K562 (cell line): Measurements from ENCODE around the gene MAP2K3.
"Not testable (repeated sequence)": the region's sequence is repeated elsewhere in the genome, so short reads cannot be mapped to it uniquely, and the experiment has no call there.

Source experiments
- GTF2F1 ChIP-seq: IDR thresholded peaks from 2 replicates; pipeline ENCODE4 v1.6.1; 2011; ENCODE audit warnings: low read depth, low read length, improper control_type of control experiment
- POLR2A ChIP-seq: fragments of 450-650 bp; conservative IDR thresholded peaks from 2 replicates; pipeline ENCODE4 v1.6.1; 2016
- TBP ChIP-seq: optimal IDR thresholded peaks from 2 replicates; pipeline ENCODE3; 2011; ENCODE audit warnings: low read depth, low read length, improper control_type of control experiment
- XRCC4 ChIP-seq: IDR thresholded peaks from one replicate; pipeline ENCODE4 v1.6.1; 2011; ENCODE audit not compliant: insufficient read depth, insufficient read length; ENCODE audit errors: extremely low read depth
- ZBTB11 ChIP-seq, 3 experiments: fragments of 200-800 bp in 1 of 3; fragments of 250-450 bp in 1 of 3; fragments of 450-650 bp in 1 of 3; sonication (Bioruptor Pico) in 1 of 3; sonication (Bioruptor generic) in 1 of 3; formaldehyde crosslinking in 1 of 3; IDR thresholded peaks; 2 replicates each; pipeline versions ENCODE4 v1.6.1 to v1.8.0; 2016 to 2022; ENCODE audit warnings: mild to moderate bottlenecking in 2 of 3, missing genetic modification characterization in 2 of 3, missing compliant biosample characterization in 1 of 3, moderate library complexity in 1 of 3
- ZNF445 ChIP-seq: fragments of 250-450 bp; sonication (Bioruptor Pico); IDR thresholded peaks from 2 replicates; pipeline ENCODE4 v1.4.0; 2020; ENCODE audit warnings: low read depth, mild to moderate bottlenecking, moderate library complexity
- ZNF583 ChIP-seq: fragments of 250-450 bp; sonication (Bioruptor Pico); IDR thresholded peaks from 2 replicates; pipeline ENCODE4 v1.4.0; 2020
- TF ChIP-seq, protein P1 (sequence below), 3 experiments: IDR thresholded peaks in 2 of 3; conservative IDR thresholded peaks in 1 of 3; 2 replicates each; pipeline ENCODE4 v1.5.1; 2011 to 2012; ENCODE audit warnings: low read length in 3 of 3, mild to moderate bottlenecking in 3 of 3, control low read depth in 2 of 3, improper control_type of control experiment in 1 of 3, inconsistent platforms in 1 of 3, low read depth in 1 of 3, mixed read lengths in 1 of 3, moderate library complexity in 1 of 3; ENCODE audit not compliant: insufficient read depth in 2 of 3
- TF ChIP-seq, protein P2 (sequence below): fragments of 250-450 bp; sonication (Bioruptor Pico); IDR thresholded peaks from 2 replicates; pipeline ENCODE4 v1.5.0; 2020; ENCODE audit warnings: mild to moderate bottlenecking
- TF ChIP-seq, protein P3 (sequence below): fragments of 250-450 bp; sonication (Bioruptor Pico); IDR thresholded peaks from 2 replicates; pipeline ENCODE4 v1.8.0; 2021; ENCODE audit warnings: moderate library complexity, mild to moderate bottlenecking, inconsistent platforms
- TF ChIP-seq, protein P4 (sequence below): fragments of 450-650 bp; IDR thresholded peaks from 2 replicates; pipeline ENCODE4 v1.6.1; 2016; ENCODE audit warnings: low read depth

GRCh38 chr17:21343061-21343949, 58.8 kb downstream of the MAP2K3 start:
- TF ChIP-seq, protein P1, sequence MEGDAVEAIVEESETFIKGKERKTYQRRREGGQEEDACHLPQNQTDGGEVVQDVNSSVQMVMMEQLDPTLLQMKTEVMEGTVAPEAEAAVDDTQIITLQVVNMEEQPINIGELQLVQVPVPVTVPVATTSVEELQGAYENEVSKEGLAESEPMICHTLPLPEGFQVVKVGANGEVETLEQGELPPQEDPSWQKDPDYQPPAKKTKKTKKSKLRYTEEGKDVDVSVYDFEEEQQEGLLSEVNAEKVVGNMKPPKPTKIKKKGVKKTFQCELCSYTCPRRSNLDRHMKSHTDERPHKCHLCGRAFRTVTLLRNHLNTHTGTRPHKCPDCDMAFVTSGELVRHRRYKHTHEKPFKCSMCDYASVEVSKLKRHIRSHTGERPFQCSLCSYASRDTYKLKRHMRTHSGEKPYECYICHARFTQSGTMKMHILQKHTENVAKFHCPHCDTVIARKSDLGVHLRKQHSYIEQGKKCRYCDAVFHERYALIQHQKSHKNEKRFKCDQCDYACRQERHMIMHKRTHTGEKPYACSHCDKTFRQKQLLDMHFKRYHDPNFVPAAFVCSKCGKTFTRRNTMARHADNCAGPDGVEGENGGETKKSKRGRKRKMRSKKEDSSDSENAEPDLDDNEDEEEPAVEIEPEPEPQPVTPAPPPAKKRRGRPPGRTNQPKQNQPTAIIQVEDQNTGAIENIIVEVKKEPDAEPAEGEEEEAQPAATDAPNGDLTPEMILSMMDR (IDR thresholded peaks at IDR 0.05 in 2 of 3, conservative IDR thresholded peaks at IDR 0.05 in 1 of 3; ENCODE audit: insufficient read depth in 2 of 3, low read depth in 1 of 3, low read length in 3 of 3): not testable (repeated sequence)
- TF ChIP-seq ZBTB11 (CRISPR knock-in tag; IDR thresholded peaks at IDR 0.05); TBP; XRCC4; ZNF583 (CRISPR knock-in tag); ZNF445 (CRISPR knock-in tag); POLR2A; GTF2F1: not testable (repeated sequence)
- TF ChIP-seq, protein P2, sequence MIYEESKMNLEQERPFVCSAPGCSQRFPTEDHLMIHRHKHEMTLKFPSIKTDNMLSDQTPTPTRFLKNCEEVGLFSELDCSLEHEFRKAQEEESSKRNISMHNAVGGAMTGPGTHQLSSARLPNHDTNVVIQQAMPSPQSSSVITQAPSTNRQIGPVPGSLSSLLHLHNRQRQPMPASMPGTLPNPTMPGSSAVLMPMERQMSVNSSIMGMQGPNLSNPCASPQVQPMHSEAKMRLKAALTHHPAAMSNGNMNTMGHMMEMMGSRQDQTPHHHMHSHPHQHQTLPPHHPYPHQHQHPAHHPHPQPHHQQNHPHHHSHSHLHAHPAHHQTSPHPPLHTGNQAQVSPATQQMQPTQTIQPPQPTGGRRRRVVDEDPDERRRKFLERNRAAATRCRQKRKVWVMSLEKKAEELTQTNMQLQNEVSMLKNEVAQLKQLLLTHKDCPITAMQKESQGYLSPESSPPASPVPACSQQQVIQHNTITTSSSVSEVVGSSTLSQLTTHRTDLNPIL: not testable (repeated sequence)
- TF ChIP-seq, protein P3, sequence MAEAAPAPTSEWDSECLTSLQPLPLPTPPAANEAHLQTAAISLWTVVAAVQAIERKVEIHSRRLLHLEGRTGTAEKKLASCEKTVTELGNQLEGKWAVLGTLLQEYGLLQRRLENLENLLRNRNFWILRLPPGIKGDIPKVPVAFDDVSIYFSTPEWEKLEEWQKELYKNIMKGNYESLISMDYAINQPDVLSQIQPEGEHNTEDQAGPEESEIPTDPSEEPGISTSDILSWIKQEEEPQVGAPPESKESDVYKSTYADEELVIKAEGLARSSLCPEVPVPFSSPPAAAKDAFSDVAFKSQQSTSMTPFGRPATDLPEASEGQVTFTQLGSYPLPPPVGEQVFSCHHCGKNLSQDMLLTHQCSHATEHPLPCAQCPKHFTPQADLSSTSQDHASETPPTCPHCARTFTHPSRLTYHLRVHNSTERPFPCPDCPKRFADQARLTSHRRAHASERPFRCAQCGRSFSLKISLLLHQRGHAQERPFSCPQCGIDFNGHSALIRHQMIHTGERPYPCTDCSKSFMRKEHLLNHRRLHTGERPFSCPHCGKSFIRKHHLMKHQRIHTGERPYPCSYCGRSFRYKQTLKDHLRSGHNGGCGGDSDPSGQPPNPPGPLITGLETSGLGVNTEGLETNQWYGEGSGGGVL (CRISPR knock-in tag): not testable (repeated sequence)
- TF ChIP-seq, protein P4, sequence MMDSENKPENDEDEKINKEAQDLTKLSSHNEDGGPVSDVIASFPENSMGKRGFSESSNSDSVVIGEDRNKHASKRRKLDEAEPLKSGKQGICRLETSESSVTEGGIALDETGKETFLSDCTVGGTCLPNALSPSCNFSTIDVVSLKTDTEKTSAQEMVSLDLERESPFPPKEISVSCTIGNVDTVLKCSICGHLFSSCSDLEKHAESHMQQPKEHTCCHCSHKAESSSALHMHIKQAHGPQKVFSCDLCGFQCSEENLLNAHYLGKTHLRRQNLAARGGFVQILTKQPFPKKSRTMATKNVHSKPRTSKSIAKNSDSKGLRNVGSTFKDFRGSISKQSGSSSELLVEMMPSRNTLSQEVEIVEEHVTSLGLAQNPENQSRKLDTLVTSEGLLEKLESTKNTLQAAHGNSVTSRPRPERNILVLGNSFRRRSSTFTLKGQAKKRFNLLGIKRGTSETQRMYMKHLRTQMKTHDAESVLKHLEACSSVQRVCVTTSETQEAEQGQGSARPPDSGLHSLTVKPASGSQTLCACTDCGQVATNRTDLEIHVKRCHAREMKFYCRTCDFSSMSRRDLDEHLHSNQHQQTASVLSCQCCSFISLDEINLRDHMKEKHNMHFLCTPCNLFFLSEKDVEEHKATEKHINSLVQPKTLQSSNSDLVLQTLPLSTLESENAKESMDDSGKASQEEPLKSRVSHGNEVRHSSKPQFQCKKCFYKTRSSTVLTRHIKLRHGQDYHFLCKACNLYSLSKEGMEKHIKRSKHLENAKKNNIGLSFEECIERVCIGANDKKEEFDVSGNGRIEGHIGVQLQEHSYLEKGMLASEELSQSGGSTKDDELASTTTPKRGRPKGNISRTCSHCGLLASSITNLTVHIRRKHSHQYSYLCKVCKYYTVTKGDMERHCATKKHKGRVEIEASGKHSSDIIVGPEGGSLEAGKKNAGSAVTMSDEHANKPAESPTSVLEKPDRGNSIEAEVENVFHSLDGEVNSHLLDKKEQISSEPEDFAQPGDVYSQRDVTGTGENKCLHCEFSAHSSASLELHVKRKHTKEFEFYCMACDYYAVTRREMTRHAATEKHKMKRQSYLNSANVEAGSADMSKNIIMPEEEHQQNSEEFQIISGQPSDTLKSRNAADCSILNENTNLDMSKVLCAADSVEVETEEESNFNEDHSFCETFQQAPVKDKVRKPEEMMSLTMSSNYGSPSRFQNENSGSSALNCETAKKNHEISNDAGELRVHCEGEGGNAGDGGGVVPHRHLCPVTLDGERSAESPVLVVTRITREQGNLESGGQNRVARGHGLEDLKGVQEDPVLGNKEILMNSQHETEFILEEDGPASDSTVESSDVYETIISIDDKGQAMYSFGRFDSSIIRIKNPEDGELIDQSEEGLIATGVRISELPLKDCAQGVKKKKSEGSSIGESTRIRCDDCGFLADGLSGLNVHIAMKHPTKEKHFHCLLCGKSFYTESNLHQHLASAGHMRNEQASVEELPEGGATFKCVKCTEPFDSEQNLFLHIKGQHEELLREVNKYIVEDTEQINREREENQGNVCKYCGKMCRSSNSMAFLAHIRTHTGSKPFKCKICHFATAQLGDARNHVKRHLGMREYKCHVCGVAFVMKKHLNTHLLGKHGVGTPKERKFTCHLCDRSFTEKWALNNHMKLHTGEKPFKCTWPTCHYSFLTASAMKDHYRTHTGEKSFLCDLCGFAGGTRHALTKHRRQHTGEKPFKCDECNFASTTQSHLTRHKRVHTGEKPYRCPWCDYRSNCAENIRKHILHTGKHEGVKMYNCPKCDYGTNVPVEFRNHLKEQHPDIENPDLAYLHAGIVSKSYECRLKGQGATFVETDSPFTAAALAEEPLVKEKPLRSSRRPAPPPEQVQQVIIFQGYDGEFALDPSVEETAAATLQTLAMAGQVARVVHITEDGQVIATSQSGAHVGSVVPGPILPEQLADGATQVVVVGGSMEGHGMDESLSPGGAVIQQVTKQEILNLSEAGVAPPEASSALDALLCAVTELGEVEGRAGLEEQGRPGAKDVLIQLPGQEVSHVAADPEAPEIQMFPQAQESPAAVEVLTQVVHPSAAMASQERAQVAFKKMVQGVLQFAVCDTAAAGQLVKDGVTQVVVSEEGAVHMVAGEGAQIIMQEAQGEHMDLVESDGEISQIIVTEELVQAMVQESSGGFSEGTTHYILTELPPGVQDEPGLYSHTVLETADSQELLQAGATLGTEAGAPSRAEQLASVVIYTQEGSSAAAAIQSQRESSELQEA: not testable (repeated sequence)
